Embryonic facial prominence (tissue), 1 donor: Measurements from ENCODE around the gene RARB.

Source experiments
- DNase-seq: peaks from one replicate; pipeline ENCODE4 v3.0.0-alpha.2; 2016; ENCODE audit errors: extremely low spot score

RARB gene

GRCh38 chr3:25427942-25428788, at the start of gene RARB:
RARB (plus strand) TSS chr3:25428263; CDS start chr3:25428732, 469 bp downstream.
- peak; percentile 94 for DNase-seq

- DNase-seq = no peak
Observed at GRCh38 chr3:25378786-25379311, 49.2 kb upstream of the RARB start.

- no peak for DNase-seq
Observed at GRCh38 chr3:25380222-25380739, 47.8 kb upstream of the RARB start.

- DNase-seq = no peak
Observed at GRCh38 chr3:25381083-25381482, 47.0 kb upstream of the RARB start.

GRCh38 chr3:25384471-25384870, 43.6 kb upstream of the RARB start:
- no peak for DNase-seq

GRCh38 chr3:25385807-25386460, 42.1 kb upstream of the RARB start:
- DNase-seq = no peak

- no peak for DNase-seq
Observed at GRCh38 chr3:25386686-25387255, 41.3 kb upstream of the RARB start.

- DNase-seq = no peak
Observed at GRCh38 chr3:25390605-25391004, 37.5 kb upstream of the RARB start.

GRCh38 chr3:25396251-25396650, 31.8 kb upstream of the RARB start:
- no peak for DNase-seq

GRCh38 chr3:25396686-25397085, 31.4 kb upstream of the RARB start:
- DNase-seq = no peak

- no peak for DNase-seq
Observed at GRCh38 chr3:25397150-25397549, 30.9 kb upstream of the RARB start.

GRCh38 chr3:25400587-25400986, 27.5 kb upstream of the RARB start:
- no peak for DNase-seq

- no peak for DNase-seq
Observed at GRCh38 chr3:25403968-25404367, 24.1 kb upstream of the RARB start.

- no peak for DNase-seq
Observed at GRCh38 chr3:25404569-25404968, 23.5 kb upstream of the RARB start.

- DNase-seq = no peak
Observed at GRCh38 chr3:25405335-25405734, 22.7 kb upstream of the RARB start.

- DNase-seq = no peak
Observed at GRCh38 chr3:25410703-25411102, 17.4 kb upstream of the RARB start.

- DNase-seq = no peak
Observed at GRCh38 chr3:25412269-25412668, 15.8 kb upstream of the RARB start.

GRCh38 chr3:25416176-25416575, 11.9 kb upstream of the RARB start:
- DNase-seq = no peak

- DNase-seq = no peak
Observed at GRCh38 chr3:25418596-25418995, 9.5 kb upstream of the RARB start.

GRCh38 chr3:25419251-25419650, 8.8 kb upstream of the RARB start:
- no peak for DNase-seq

GRCh38 chr3:25420147-25420546, 7.9 kb upstream of the RARB start:
- no peak for DNase-seq

- no peak for DNase-seq
Observed at GRCh38 chr3:25420885-25421284, 7.2 kb upstream of the RARB start.
